CD4-positive, alpha-beta memory T cell (primary cell): ENCODE measurements around the gene DLGAP1. TPM values are rescaled to one million over a fixed set of nuclear protein-coding genes. Genes with fewer than 3 reads are reported as not detected.
"Not testable (repeated sequence)": the region's sequence is repeated elsewhere in the genome, so short reads cannot be mapped to it uniquely, and the experiment has no call there.

Experiments
- CTCF ChIA-PET: fragments of 350-600 bp; sonication (Branson Sonifier 250); formaldehyde crosslinking; loops from one replicate; lab custom pipeline; 2021; ENCODE audit warnings: inconsistent platforms; ENCODE audit not compliant: partially characterized antibody; lab: Charles Lee
- POLR2A ChIA-PET: fragments of 350-600 bp; sonication (Branson Sonifier 250); formaldehyde crosslinking; loops from one replicate; lab custom pipeline; 2021; ENCODE audit not compliant: partially characterized antibody; lab: Charles Lee
- DNase-seq, 5 donors: peaks; one replicate each; pipeline versions ENCODE4 v3.0.0 to v3.0.0-alpha.2; 2020 to 2022; ENCODE audit warnings: mixed read lengths in 1 of 5
- H3K27ac ChIP-seq: one replicate; pipeline ENCODE4 v1.7.0; 2013; ENCODE audit warnings: low read depth, low read length
- H3K27me3 ChIP-seq: 2 replicates; pipeline ENCODE4 v1.7.0; 2013; ENCODE audit warnings: mild to moderate bottlenecking, low read length, moderate library complexity; ENCODE audit not compliant: insufficient read depth
- H3K36me3 ChIP-seq: 2 replicates; pipeline ENCODE4 v1.7.0; 2013; ENCODE audit warnings: mild to moderate bottlenecking, low read length, moderate library complexity; ENCODE audit not compliant: insufficient read depth
- H3K4me1 ChIP-seq: 2 replicates; pipeline ENCODE4 v1.7.0; 2013; ENCODE audit warnings: mild to moderate bottlenecking, low read length, moderate library complexity; ENCODE audit not compliant: insufficient read depth
- H3K4me3 ChIP-seq, 2 donors: one replicate each; pipeline ENCODE4 v1.7.0; 2013; ENCODE audit warnings: low read length in 2 of 2, mild to moderate bottlenecking in 1 of 2
- H3K9me3 ChIP-seq, 2 donors: one replicate each; pipeline ENCODE4 v1.7.0; 2013; ENCODE audit warnings: low read length in 2 of 2, control low read depth in 1 of 2; ENCODE audit not compliant: control insufficient read depth in 1 of 2
- H3K27ac Mint-ChIP-seq, 7 donors: one replicate each; pipeline ENCODE4 v1.8.0; 2020 to 2021; ENCODE audit warnings: mixed read lengths in 7 of 7, mild to moderate bottlenecking in 6 of 7, inconsistent platforms in 3 of 7, moderate library complexity in 3 of 7
- H3K27me3 Mint-ChIP-seq, 2 donors: one replicate each; pipeline ENCODE4 v1.8.0; 2020 to 2021; ENCODE audit warnings: mixed read lengths in 2 of 2
- H3K36me3 Mint-ChIP-seq, 2 donors: one replicate each; pipeline ENCODE4 v1.8.0; 2020 to 2021; ENCODE audit warnings: mixed read lengths in 2 of 2, inconsistent platforms in 1 of 2, mild to moderate bottlenecking in 1 of 2
- H3K4me1 Mint-ChIP-seq, 4 donors: one replicate each; pipeline ENCODE4 v1.8.0; 2020 to 2021; ENCODE audit warnings: mixed read lengths in 4 of 4, mild to moderate bottlenecking in 1 of 4
- H3K4me3 Mint-ChIP-seq, 8 donors: one replicate each; pipeline ENCODE4 v1.8.0; 2020 to 2021; ENCODE audit warnings: mixed read lengths in 8 of 8, mild to moderate bottlenecking in 7 of 8, moderate library complexity in 6 of 8, inconsistent platforms in 3 of 8
- H3K9me3 Mint-ChIP-seq, 8 donors: one replicate each; pipeline ENCODE4 v1.8.0; 2020 to 2021; ENCODE audit warnings: mixed read lengths in 8 of 8, mild to moderate bottlenecking in 5 of 8, inconsistent platforms in 3 of 8, moderate library complexity in 1 of 8
- intact Hi-C: fragments of 100-400 bp; cut with micrococcal nuclease; formaldehyde crosslinking; loops from one replicate; pipeline ENCODE4 v1.15.1; 2023
- polyA plus RNA-seq, 2 donors: library from polyadenylated mRNA; unstranded; fragments of 300-500 nt; fragmentation: Illumina TruSeq; gene quantifications; one replicate each; pipeline ENCODE4 v1.2.3, GENCODE V29; 2021
- total RNA-seq, 2 experiments: library from RNA; stranded (reverse); gene quantifications; one replicate each; pipeline ENCODE4 v1.2.3, GENCODE V29; 2021

DLGAP1 gene
- total and polyA plus RNA-seq, 4 experiments from 2014 or later, result 0.17 to 0.71 (median 0.45) TPM

GRCh38 chr18:3585656-3586509, 869.2 kb downstream of the DLGAP1 start:
- no peak overlapping the region for H3K4me3 ChIP-seq
- H3K27me3 Mint-ChIP-seq, result no peaks in the 10 kb centered on the region
- peaks cover 7 to 19% (median 12%) of the 10 kb centered on the region in 4 donors for H3K4me1 Mint-ChIP-seq
- H3K4me1 ChIP-seq, result peaks cover 13% of the 10 kb centered on the region
- H3K27ac ChIP-seq, result no peak overlapping the region
- H3K27ac Mint-ChIP-seq, result peak overlapping the region in 6 of 7 donors; percentile 64 to 86 (median 76)
- H3K36me3 ChIP-seq, result no peaks in the 10 kb centered on the region
- H3K9me3 Mint-ChIP-seq, result no peaks in the 10 kb centered on the region
- peak; percentile 55 to 69 (median 60) for DNase-seq
- intact Hi-C loops, result loop anchor here (1.0 kb wide), 3 partner anchors 80 to 305 kb away; no protein-coding TSS in a partner anchor
- H3K36me3 Mint-ChIP-seq, result no peaks in the 10 kb centered on the region
- POLR2A ChIA-PET, result interaction anchor here (0.5 to 2.7 kb wide), 14 partner anchors 8 to 338 kb away, joined by 3 to 28 read pairs (median 4); partner anchors contain the start of gene TGIF1
- CTCF ChIA-PET, result interaction anchor here (0.7 to 3.3 kb wide), 60 partner anchors 9 to 372 kb away, joined by 3 to 74 read pairs (median 4); no protein-coding TSS in a partner anchor
- peak overlapping the region in 4 of 8 donors; percentile 14 to 39 (median 30) for H3K4me3 Mint-ChIP-seq
- no peaks in the 10 kb centered on the region for H3K27me3 ChIP-seq
- no peaks in the 10 kb centered on the region for H3K9me3 ChIP-seq

GRCh38 chr18:3584897-3585460, 870.1 kb downstream of the DLGAP1 start:
- Histone ChIP-seq H3K27ac (no peak overlapping the region), H3K9me3 (no peaks in the 10 kb centered on the region), H3K4me3 (no peak overlapping the region), H3K4me1 (peaks cover 13% of the 10 kb centered on the region), H3K27me3 (no peaks in the 10 kb centered on the region), H3K36me3 (no peaks in the 10 kb centered on the region)
- intact Hi-C loops, result loop anchor here (1.0 kb wide), 1 partner anchor 81 kb away; no protein-coding TSS in a partner anchor
- no peak overlapping the region for H3K4me3 Mint-ChIP-seq
- POLR2A ChIA-PET, result interaction anchor here (0.9 to 2.7 kb wide), 9 partner anchors 9 to 337 kb away, joined by 3 to 28 read pairs (median 6); partner anchors contain the start of gene TGIF1
- peak overlapping the region in 1 of 7 donors; percentile 50 for H3K27ac Mint-ChIP-seq
- H3K27me3 Mint-ChIP-seq, result no peaks in the 10 kb centered on the region
- H3K9me3 Mint-ChIP-seq, result no peaks in the 10 kb centered on the region
- no peaks in the 10 kb centered on the region for H3K36me3 Mint-ChIP-seq
- DNase-seq, result no peak
- CTCF ChIA-PET, result interaction anchor here (0.7 to 3.3 kb wide), 57 partner anchors 9 to 371 kb away, joined by 3 to 74 read pairs (median 5); no protein-coding TSS in a partner anchor
- peaks cover 7 to 19% (median 12%) of the 10 kb centered on the region in 4 donors for H3K4me1 Mint-ChIP-seq

- no peak overlapping the region for H3K27ac ChIP-seq
- H3K9me3 ChIP-seq, result no peaks in the 10 kb centered on the region
- H3K27ac Mint-ChIP-seq, result no peak overlapping the region
- CTCF ChIA-PET, result interaction anchor here (0.6 to 3.3 kb wide), 32 partner anchors 9 to 512 kb away, joined by 3 to 74 read pairs (median 7); no protein-coding TSS in a partner anchor
- no peak for DNase-seq
- POLR2A ChIA-PET, result interaction anchor here (0.8 to 2.7 kb wide), 6 partner anchors 10 to 137 kb away, joined by 3 to 28 read pairs (median 10); partner anchors contain the start of gene TGIF1
- H3K27me3 ChIP-seq, result no peaks in the 10 kb centered on the region
- peaks cover 7 to 19% (median 12%) of the 10 kb centered on the region in 4 donors for H3K4me1 Mint-ChIP-seq
- intact Hi-C loops, result no loop called here
- H3K9me3 Mint-ChIP-seq, result no peaks in the 10 kb centered on the region
- no peaks in the 10 kb centered on the region for H3K27me3 Mint-ChIP-seq
- H3K4me1 ChIP-seq, result peaks cover 13% of the 10 kb centered on the region
- H3K4me3 Mint-ChIP-seq, result no peak overlapping the region
- no peak overlapping the region for H3K4me3 ChIP-seq
- H3K36me3 ChIP-seq, result no peaks in the 10 kb centered on the region
- no peaks in the 10 kb centered on the region for H3K36me3 Mint-ChIP-seq
Measured at GRCh38 chr18:3584266-3584861, 870.7 kb downstream of the DLGAP1 start.

- no peaks in the 10 kb centered on the region for H3K9me3 Mint-ChIP-seq
- DNase-seq, result no peak
- no peaks in the 10 kb centered on the region for H3K27me3 Mint-ChIP-seq
- Histone ChIP-seq H3K27me3 (no peaks in the 10 kb centered on the region), H3K27ac (no peak overlapping the region), H3K36me3 (no peaks in the 10 kb centered on the region), H3K4me3 (no peak overlapping the region), H3K9me3 (no peaks in the 10 kb centered on the region), H3K4me1 (peaks cover 13% of the 10 kb centered on the region)
- H3K4me3 Mint-ChIP-seq, result no peak overlapping the region
- no peaks in the 10 kb centered on the region for H3K36me3 Mint-ChIP-seq
- POLR2A ChIA-PET, result interaction anchor here (0.8 to 2.7 kb wide), 3 partner anchors 10 to 136 kb away, joined by 3 to 28 read pairs (median 4); no protein-coding TSS in a partner anchor
- intact Hi-C loops, result no loop called here
- no peak overlapping the region for H3K27ac Mint-ChIP-seq
- peaks cover 7 to 19% (median 12%) of the 10 kb centered on the region in 4 donors for H3K4me1 Mint-ChIP-seq
- CTCF ChIA-PET, result interaction anchor here (0.6 to 3.3 kb wide), 13 partner anchors 8 to 511 kb away, joined by 3 to 45 read pairs (median 6); no protein-coding TSS in a partner anchor
Measured at GRCh38 chr18:3583873-3584247, 871.2 kb downstream of the DLGAP1 start.

GRCh38 chr18:3583106-3583872, 871.8 kb downstream of the DLGAP1 start:
- H3K27me3 Mint-ChIP-seq, H3K27ac ChIP-seq, DNase-seq, intact Hi-C loops, H3K9me3 ChIP-seq, H3K36me3 Mint-ChIP-seq, H3K4me3 ChIP-seq, H3K27me3 ChIP-seq, H3K9me3 Mint-ChIP-seq, H3K36me3 ChIP-seq, H3K4me3 Mint-ChIP-seq: not testable (repeated sequence)
- H3K4me1 ChIP-seq, result peaks cover 13% of the 10 kb centered on the region
- ChIA-PET POLR2A (interaction anchor here (0.8 kb wide), 2 partner anchors 9 to 136 kb away, joined by 3 to 4 read pairs; no protein-coding TSS in a partner anchor), CTCF (interaction anchor here (0.6 to 3.3 kb wide), 10 partner anchors 8 to 304 kb away, joined by 3 to 45 read pairs (median 13); no protein-coding TSS in a partner anchor)
- peaks cover 7 to 19% (median 12%) of the 10 kb centered on the region in 4 donors for H3K4me1 Mint-ChIP-seq
- H3K27ac Mint-ChIP-seq, result peak overlapping the region in 1 of 7 donors; percentile 10

GRCh38 chr18:3581890-3582289, 873.2 kb downstream of the DLGAP1 start:
- Mint-ChIP-seq H3K27ac (no peak overlapping the region), H3K9me3 (no peaks in the 10 kb centered on the region), H3K4me1 (peaks cover 7 to 19% (median 12%) of the 10 kb centered on the region in 4 donors), H3K27me3 (no peaks in the 10 kb centered on the region), H3K36me3 (no peaks in the 10 kb centered on the region), H3K4me3 (no peak overlapping the region)
- Histone ChIP-seq H3K4me1 (peaks cover 13% of the 10 kb centered on the region), H3K27me3 (no peaks in the 10 kb centered on the region), H3K4me3 (no peak overlapping the region), H3K27ac (no peak overlapping the region), H3K9me3 (no peaks in the 10 kb centered on the region), H3K36me3 (no peaks in the 10 kb centered on the region)
- POLR2A ChIA-PET, result no interaction called here
- intact Hi-C loops, result no loop called here
- CTCF ChIA-PET, result no interaction called here
- DNase-seq, result no peak
